Neuronal stem cell (in vitro differentiated cells): ENCODE results near the gene HOXB3.

Source experiments
- DNase-seq: peaks from one replicate; pipeline ENCODE4 v3.0.0-alpha.2; 2013; ENCODE audit warnings: low spot score
- H2AFZ ChIP-seq: one replicate; pipeline ENCODE4 v1.6.1; 2013; ENCODE audit warnings: mild to moderate bottlenecking, low read length, inconsistent platforms
- H2AK5ac ChIP-seq: 2 replicates; pipeline ENCODE4 v1.6.1; 2013; ENCODE audit warnings: low read depth, mild to moderate bottlenecking, inconsistent platforms, low read length, moderate library complexity, mixed read lengths
- H2BK120ac ChIP-seq: 2 replicates; pipeline ENCODE4 v1.6.1; 2013; ENCODE audit warnings: low read depth, mild to moderate bottlenecking, inconsistent platforms, low read length, moderate library complexity, mixed read lengths
- H2BK12ac ChIP-seq: one replicate; pipeline ENCODE4 v1.6.1; 2013; ENCODE audit warnings: low read length, inconsistent platforms
- H2BK15ac ChIP-seq: 2 replicates; pipeline ENCODE4 v1.6.1; 2013; ENCODE audit warnings: mild to moderate bottlenecking, low read length, inconsistent platforms, mixed read lengths
- H2BK5ac ChIP-seq: one replicate; pipeline ENCODE4 v1.6.1; 2013; ENCODE audit warnings: inconsistent platforms, mild to moderate bottlenecking, low read length, moderate library complexity
- H3K14ac ChIP-seq: one replicate; pipeline ENCODE4 v1.6.1; 2013; ENCODE audit warnings: low read length, inconsistent platforms
- H3K18ac ChIP-seq: 2 replicates; pipeline ENCODE4 v1.6.1; 2013; ENCODE audit warnings: low read length, inconsistent platforms
- H3K23ac ChIP-seq: 2 replicates; pipeline ENCODE4 v1.6.1; 2013; ENCODE audit warnings: low read depth, mild to moderate bottlenecking, mixed read lengths, low read length, inconsistent platforms; ENCODE audit not compliant: poor library complexity
- H3K27ac ChIP-seq: replicated peaks from 3 replicates; pipeline ENCODE4 v1.5.1; 2013; ENCODE audit warnings: low read length, inconsistent platforms
- H3K27me3 ChIP-seq, 3 experiments: 2 replicates each; pipeline ENCODE4 v1.6.1; 2013; ENCODE audit warnings: low read length in 3 of 3, mild to moderate bottlenecking in 2 of 3, inconsistent platforms in 1 of 3, low read depth in 1 of 3, mixed read lengths in 1 of 3, moderate library complexity in 1 of 3; ENCODE audit not compliant: control insufficient read depth in 3 of 3, insufficient read depth in 3 of 3
- H3K36me3 ChIP-seq, 2 donors: replicated peaks in 1 of 2; 2 replicates each; pipeline ENCODE4 v1.6.1; 2013; ENCODE audit warnings: low read length in 2 of 2; ENCODE audit not compliant: control insufficient read depth in 2 of 2, insufficient read depth in 2 of 2
- H3K4ac ChIP-seq: 2 replicates; pipeline ENCODE4 v1.6.1; 2013; ENCODE audit warnings: inconsistent platforms, mild to moderate bottlenecking, low read length, moderate library complexity
- H3K4me1 ChIP-seq, 2 donors: 1 replicate in 1 of 2; 2 replicates in 1 of 2; pipeline ENCODE4 v1.6.1; 2013; ENCODE audit warnings: low read length in 2 of 2, low read depth in 1 of 2; ENCODE audit not compliant: control insufficient read depth in 2 of 2, insufficient read depth in 1 of 2
- H3K4me2 ChIP-seq: one replicate; pipeline ENCODE4 v1.6.1; 2013; ENCODE audit warnings: mild to moderate bottlenecking, low read length, inconsistent platforms; ENCODE audit not compliant: insufficient read depth, poor library complexity, severe bottlenecking
- H3K4me3 ChIP-seq, 2 donors: 2 replicates each; pipeline ENCODE4 v1.5.1; 2013; ENCODE audit warnings: low read length in 2 of 2, mild to moderate bottlenecking in 2 of 2, inconsistent platforms in 1 of 2, moderate library complexity in 1 of 2
- H3K79me1 ChIP-seq: one replicate; pipeline ENCODE4 v1.6.1; 2013; ENCODE audit warnings: low read depth, mild to moderate bottlenecking, inconsistent platforms, low read length, moderate library complexity
- H3K9ac ChIP-seq: one replicate; pipeline ENCODE4 v1.6.1; 2013; ENCODE audit warnings: mild to moderate bottlenecking, low read depth, low read length, inconsistent platforms; ENCODE audit not compliant: poor library complexity
- H3K9me3 ChIP-seq, 2 donors: replicated peaks in 1 of 2; 2 replicates each; pipeline versions ENCODE3 to v1.6.1; 2013; ENCODE audit warnings: low read length in 2 of 2, mild to moderate bottlenecking in 2 of 2, inconsistent platforms in 1 of 2, low read depth in 1 of 2, mixed read lengths in 1 of 2, moderate library complexity in 1 of 2; ENCODE audit not compliant: control insufficient read depth in 2 of 2, insufficient read depth in 1 of 2
- H4K8ac ChIP-seq: one replicate; pipeline ENCODE4 v1.6.1; 2013; ENCODE audit warnings: low read depth, mild to moderate bottlenecking, inconsistent platforms, low read length, moderate library complexity
- H4K91ac ChIP-seq: one replicate; pipeline ENCODE4 v1.6.1; 2013; ENCODE audit warnings: low read length, low read depth, mild to moderate bottlenecking, inconsistent platforms; ENCODE audit not compliant: poor library complexity
- WGBS, 2 donors: extraction: QIAGEN DNeasy Blood & Tissue Kit; methylation state at CpG; one replicate each; pipeline ENCODE4 v1.1.7; 2013; ENCODE audit warnings: missing lambda C conversion rate in 2 of 2, mixed read lengths in 1 of 2; ENCODE audit not compliant: insufficient read length in 2 of 2, insufficient replicate concordance in 1 of 2; ENCODE audit errors: extremely low coverage in 2 of 2; 5-methylcytosine and 5-hydroxymethylcytosine counted together

The HOXB3 gene

DNA sequence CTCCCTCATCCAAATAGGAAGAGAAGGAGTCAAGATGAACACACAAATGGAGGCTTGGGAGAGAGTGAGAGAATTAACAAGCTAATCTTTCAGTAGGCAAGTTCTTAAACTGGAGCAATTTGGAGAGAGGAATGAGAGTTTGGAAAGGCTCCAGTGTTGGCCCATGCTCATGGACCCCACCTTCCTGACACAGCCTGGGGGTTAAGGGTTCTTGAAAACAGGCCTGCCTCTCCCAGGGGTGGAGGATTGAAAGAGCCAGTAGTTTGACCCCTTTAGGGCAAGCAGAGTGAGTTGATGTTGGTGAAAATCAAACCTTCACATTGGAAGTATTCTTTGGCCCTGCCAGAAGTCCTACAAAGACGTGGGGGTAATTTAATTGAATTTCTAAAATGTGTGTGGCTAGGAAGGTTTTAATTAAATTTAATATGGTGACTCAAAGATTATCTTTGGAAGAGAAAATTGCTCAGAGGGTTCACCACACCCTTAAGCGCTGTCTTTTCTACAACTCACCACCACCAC, 5.8 kb downstream of the HOXB3 start:
- H3K9ac ChIP-seq, result no peak overlapping the region
- no peak overlapping the region for H3K27ac ChIP-seq
- H3K9me3 ChIP-seq, result peaks cover 0 to 3% of the 10 kb centered on the region in 2 donors
- H3K4me3 ChIP-seq, result no peak overlapping the region
- H4K8ac ChIP-seq, result no peak overlapping the region
- no peaks in the 10 kb centered on the region for H3K4me1 ChIP-seq
- H3K23ac ChIP-seq, result no peak overlapping the region
- H2BK5ac ChIP-seq, result no peak overlapping the region
- no peak overlapping the region for H2BK12ac ChIP-seq
- no peak overlapping the region for H2BK120ac ChIP-seq
- no peaks in the 10 kb centered on the region for H3K36me3 ChIP-seq
- no peak overlapping the region for H4K91ac ChIP-seq
- no CpG with 5 or more reads among the region's 2 CpGs for WGBS, 2 donors
- no peak overlapping the region for H3K18ac ChIP-seq
- H3K4me2 ChIP-seq, result no peak overlapping the region
- H3K14ac ChIP-seq, result no peak overlapping the region
- H2BK15ac ChIP-seq, result no peak overlapping the region
- no peak overlapping the region for H2AFZ ChIP-seq
- peaks cover 1% of the 10 kb centered on the region for H3K79me1 ChIP-seq
- no peak overlapping the region for H3K4ac ChIP-seq
- DNase-seq, result no peak
- H3K27me3 ChIP-seq, result peaks cover 69 to 100% (median 100%) of the 10 kb centered on the region in 3 experiments
- H2AK5ac ChIP-seq, result no peak overlapping the region

DNA sequence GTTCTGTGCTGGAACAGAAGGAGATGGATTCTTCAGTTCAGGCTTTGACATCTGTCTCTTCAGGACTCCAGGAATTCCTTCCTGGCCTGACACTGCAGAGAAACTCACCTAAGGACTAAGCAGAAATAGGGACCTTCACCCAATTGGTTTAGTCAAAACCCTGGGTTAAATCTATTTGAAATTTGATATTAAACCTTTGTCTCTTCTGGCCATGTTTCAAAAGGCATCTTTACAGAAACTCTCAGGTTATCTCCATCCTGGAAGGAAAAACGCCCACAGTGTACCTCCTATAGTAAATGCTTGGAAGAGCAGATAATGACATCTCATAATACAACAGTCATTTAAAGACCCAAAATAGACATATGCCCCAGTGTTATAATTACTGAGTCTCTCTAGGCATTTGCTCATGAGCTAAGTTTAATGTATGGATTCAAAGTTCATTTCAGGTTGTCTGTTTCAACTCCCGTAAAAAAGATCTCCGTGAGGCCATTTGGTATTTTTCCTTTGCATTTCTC, 6.3 kb downstream of the HOXB3 start:
- Histone ChIP-seq H3K79me1 (peaks cover 1% of the 10 kb centered on the region), H3K36me3 (no peaks in the 10 kb centered on the region), H3K14ac (no peak overlapping the region), H2BK5ac (no peak overlapping the region), H3K9me3 (peaks cover 0 to 3% of the 10 kb centered on the region in 2 donors), H2BK120ac (no peak overlapping the region), H3K4me2 (no peak overlapping the region), H3K27ac (no peak overlapping the region), H3K4ac (no peak overlapping the region), H3K27me3 (peaks cover 71 to 100% (median 100%) of the 10 kb centered on the region in 3 experiments), H3K9ac (no peak overlapping the region), H2AFZ (no peak overlapping the region), H3K4me3 (no peak overlapping the region), H2BK12ac (no peak overlapping the region), H2BK15ac (no peak overlapping the region), H4K91ac (no peak overlapping the region), H3K4me1 (no peaks in the 10 kb centered on the region), H4K8ac (no peak overlapping the region), H3K18ac (no peak overlapping the region), H3K23ac (no peak overlapping the region), H2AK5ac (no peak overlapping the region)
- no peak for DNase-seq
- no CpG with 5 or more reads among the region's 3 CpGs for whole genome bisulfite sequencing, 2 donors

DNA sequence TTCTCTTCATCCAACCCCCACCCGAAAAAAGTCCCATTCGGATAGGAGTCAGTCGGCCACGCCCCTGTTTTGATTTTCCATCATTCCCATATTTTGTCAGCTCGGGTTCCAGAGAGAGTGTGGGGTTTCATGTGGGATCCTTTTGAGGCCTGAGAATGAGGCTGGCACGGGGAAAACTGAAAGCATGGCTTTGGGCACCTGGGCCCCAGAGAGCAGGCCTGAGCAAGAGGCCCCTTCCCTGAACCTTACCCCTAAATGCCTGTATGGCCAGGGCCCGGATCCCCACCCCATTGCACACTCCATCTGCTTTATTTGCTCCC, 7.3 kb downstream of the HOXB3 start:
- H2AK5ac ChIP-seq, result no peak overlapping the region
- H3K9me3 ChIP-seq, result peaks cover 0 to 2% of the 10 kb centered on the region in 2 donors
- peaks cover 72 to 99% (median 98%) of the 10 kb centered on the region in 3 experiments for H3K27me3 ChIP-seq
- H3K4ac ChIP-seq, result no peak overlapping the region
- no peak overlapping the region for H4K8ac ChIP-seq
- H3K4me2 ChIP-seq, result no peak overlapping the region
- H2BK15ac ChIP-seq, result no peak overlapping the region
- no peak overlapping the region for H2BK12ac ChIP-seq
- no peak overlapping the region for H2BK120ac ChIP-seq
- no CpG with 5 or more reads among the region's 7 CpGs for WGBS, 2 donors
- H2AFZ ChIP-seq, result no peak overlapping the region
- no peak overlapping the region for H3K9ac ChIP-seq
- H3K4me1 ChIP-seq, result no peaks in the 10 kb centered on the region
- no peak overlapping the region for H4K91ac ChIP-seq
- H3K79me1 ChIP-seq, result peaks cover 1% of the 10 kb centered on the region
- H3K14ac ChIP-seq, result no peak overlapping the region
- no peak overlapping the region for H2BK5ac ChIP-seq
- no peak overlapping the region for H3K18ac ChIP-seq
- H3K23ac ChIP-seq, result no peak overlapping the region
- no peak for DNase-seq
- H3K36me3 ChIP-seq, result no peaks in the 10 kb centered on the region
- no peak overlapping the region for H3K4me3 ChIP-seq
- H3K27ac ChIP-seq, result no peak overlapping the region

DNA sequence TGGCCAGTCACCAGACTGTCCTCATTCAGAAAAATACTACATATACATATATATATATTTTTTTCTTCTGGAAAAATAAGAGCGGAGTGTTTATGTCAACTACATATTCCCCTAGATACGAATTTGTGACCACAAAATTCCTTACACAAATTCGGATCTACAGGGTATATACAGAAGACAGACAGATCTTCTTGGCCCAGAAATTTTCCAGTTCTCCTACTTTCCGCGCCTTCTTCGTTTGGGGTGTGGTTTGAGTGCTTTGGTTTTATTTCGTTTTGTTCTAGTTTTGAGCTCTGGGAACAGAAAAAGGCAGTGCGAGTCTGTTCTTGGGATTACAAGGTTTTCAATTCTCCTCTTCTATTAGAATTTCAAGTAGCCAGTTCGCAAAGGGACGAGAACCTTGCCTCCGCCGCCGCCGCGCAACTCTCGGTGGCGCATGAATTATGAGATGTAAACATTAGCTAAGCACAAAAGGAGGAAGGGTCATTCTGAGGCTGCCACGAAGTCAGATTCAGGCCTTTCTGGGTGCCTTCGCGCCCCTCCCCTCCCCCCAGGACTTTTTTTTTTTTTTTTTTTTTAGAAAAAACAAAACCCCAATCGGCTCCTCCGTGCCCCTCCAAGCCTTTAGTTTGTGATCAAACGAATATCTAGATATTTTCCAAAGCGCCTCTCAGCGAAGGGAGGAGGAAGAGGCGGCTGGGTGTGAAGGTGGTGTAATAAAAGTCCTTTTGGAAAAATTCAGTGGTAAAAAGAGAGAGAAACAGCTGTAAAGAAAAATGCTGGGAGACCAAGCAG, 10.1 kb downstream of the HOXB3 start:
- no peak for DNase-seq
- H3K27me3 ChIP-seq, result peaks cover 74 to 99% (median 97%) of the 10 kb centered on the region in 3 experiments
- no peak overlapping the region for H3K4me3 ChIP-seq

More for the DNA sequence above, 10.1 kb downstream of the HOXB3 start:
- H2AFZ ChIP-seq, result no peak overlapping the region
- no peak overlapping the region for H3K9ac ChIP-seq
- H3K14ac ChIP-seq, result no peak overlapping the region
- no peak overlapping the region for H3K4me2 ChIP-seq
- H2BK12ac ChIP-seq, result no peak overlapping the region
- no peak overlapping the region for H4K8ac ChIP-seq
- H3K27ac ChIP-seq, result no peak overlapping the region
- no peak overlapping the region for H3K18ac ChIP-seq
- no peak overlapping the region for H2AK5ac ChIP-seq
- no CpG with 5 or more reads among the region's 26 CpGs for WGBS, 2 donors
- no peak overlapping the region for H2BK15ac ChIP-seq
- no peak overlapping the region for H3K23ac ChIP-seq
- no peaks in the 10 kb centered on the region for H3K4me1 ChIP-seq
- no peaks in the 10 kb centered on the region for H3K36me3 ChIP-seq
- peaks cover 0 to 4% of the 10 kb centered on the region in 2 donors for H3K9me3 ChIP-seq
- peaks cover 1% of the 10 kb centered on the region for H3K79me1 ChIP-seq
- H2BK5ac ChIP-seq, result no peak overlapping the region
- no peak overlapping the region for H2BK120ac ChIP-seq
- H3K4ac ChIP-seq, result no peak overlapping the region
- no peak overlapping the region for H4K91ac ChIP-seq
